Left ventricle myocardium inferior (tissue), 1 donor: Measurements from ENCODE around the gene DLG5. TPM values are rescaled to one million over a fixed set of nuclear protein-coding genes. Genes with fewer than 3 reads are reported as not detected.

Source experiments
- DNase-seq: peaks from one replicate; pipeline ENCODE4 v3.0.0-alpha.2; 2020
- H3K27ac ChIP-seq: fragments of 200-600 bp; replicated peaks from 2 replicates; pipeline ENCODE4 v1.8.0; 2021
- H3K27me3 ChIP-seq: fragments of 200-600 bp; 2 replicates; pipeline ENCODE4 v1.8.0; 2021; ENCODE audit warnings: low read depth
- H3K36me3 ChIP-seq: fragments of 200-600 bp; 2 replicates; pipeline ENCODE4 v1.8.0; 2021
- H3K4me1 ChIP-seq: fragments of 200-600 bp; 2 replicates; pipeline ENCODE4 v1.8.0; 2021
- H3K4me3 ChIP-seq: fragments of 200-600 bp; 2 replicates; pipeline ENCODE4 v1.8.0; 2021; ENCODE audit warnings: mild to moderate bottlenecking, moderate library complexity
- H3K9me3 ChIP-seq: fragments of 200-600 bp; replicated peaks from 2 replicates; pipeline ENCODE4 v1.8.0; 2021
- intact Hi-C: fragments of 100-400 bp; cut with micrococcal nuclease; formaldehyde crosslinking; loops from one replicate; pipeline ENCODE4 v1.11.0; 2022
- total RNA-seq: library from RNA; stranded (reverse); fragmentation: NEBNext Ultra II Directional; extraction: Animal tissue kit (Norgen Biotek cat#: 25700); gene quantifications from one replicate; pipeline ENCODE4 v1.2.1, GENCODE V29; 2021
- TF ChIP-seq, protein P1 (sequence below): fragments of 200-600 bp; IDR thresholded peaks from 2 replicates; pipeline ENCODE4 v1.8.0; 2021; ENCODE audit warnings: antibody characterized with exemption, mild to moderate bottlenecking, borderline replicate concordance
- donor health status: DM: no; HTN: yes; CAD: no; lungs with severe emphysema.

DLG5 gene
- total RNA-seq, 1 donor from 2014 or later: 8.9 TPM

DNA sequence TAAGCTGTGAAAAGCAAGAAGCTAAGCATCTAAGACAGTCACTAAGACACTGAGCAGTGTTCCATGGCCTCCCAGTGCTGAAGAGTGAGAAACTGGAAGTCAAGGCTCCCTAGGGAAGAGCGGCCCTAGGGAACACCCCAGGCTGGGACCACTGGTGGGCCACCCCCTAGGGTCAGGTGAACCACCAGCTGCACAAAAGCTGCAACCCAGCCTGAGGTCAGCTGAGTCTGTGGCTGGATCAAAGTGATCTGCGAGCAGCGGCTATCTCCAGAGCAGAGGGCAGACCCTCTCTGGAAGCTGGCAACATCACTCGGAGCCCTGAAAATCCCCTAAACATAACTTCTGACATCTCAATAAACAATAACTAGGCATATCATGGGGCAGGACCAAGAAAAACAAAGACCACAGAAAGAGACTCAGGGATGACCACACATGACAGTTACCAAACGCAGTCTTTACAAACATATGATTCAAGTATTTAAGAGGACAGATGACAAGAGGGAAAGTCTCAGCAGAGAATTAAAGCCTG is 125.8 kb downstream of the DLG5 start:
- Histone ChIP-seq H3K27ac (no peak overlapping the region), H3K36me3 (peaks cover 81% of the 10 kb centered on the region)
- intact Hi-C loops: no loop called here

DNA sequence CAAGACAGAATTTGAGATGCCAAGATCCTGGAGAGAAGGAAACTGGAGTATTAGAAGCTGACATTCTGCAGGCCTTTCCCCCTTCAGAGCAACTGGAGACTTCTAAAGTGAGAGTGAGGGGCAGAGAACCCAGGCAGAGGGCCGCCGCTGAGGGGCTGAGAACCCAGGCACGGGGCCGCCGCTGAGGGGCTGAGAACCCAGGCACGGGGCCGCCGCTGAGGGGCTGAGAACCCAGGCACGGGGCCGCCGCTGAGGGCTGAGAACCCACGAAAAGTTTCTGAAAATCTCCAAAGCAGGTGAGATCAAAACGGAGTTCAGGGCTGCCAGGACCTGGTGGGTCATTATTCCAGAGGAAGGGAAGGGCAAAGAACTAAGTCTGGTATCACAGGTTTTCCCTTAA is 126.2 kb downstream of the DLG5 start:
- Histone ChIP-seq H3K27ac (no peak overlapping the region), H3K36me3 (peaks cover 81% of the 10 kb centered on the region), H3K4me1 (no peaks in the 10 kb centered on the region), H3K9me3 (no peaks in the 10 kb centered on the region), H3K4me3 (no peak overlapping the region), H3K27me3 (no peaks in the 10 kb centered on the region)
- intact Hi-C loops: no loop called here
- DNase-seq: no peak
- TF ChIP-seq, protein P1, sequence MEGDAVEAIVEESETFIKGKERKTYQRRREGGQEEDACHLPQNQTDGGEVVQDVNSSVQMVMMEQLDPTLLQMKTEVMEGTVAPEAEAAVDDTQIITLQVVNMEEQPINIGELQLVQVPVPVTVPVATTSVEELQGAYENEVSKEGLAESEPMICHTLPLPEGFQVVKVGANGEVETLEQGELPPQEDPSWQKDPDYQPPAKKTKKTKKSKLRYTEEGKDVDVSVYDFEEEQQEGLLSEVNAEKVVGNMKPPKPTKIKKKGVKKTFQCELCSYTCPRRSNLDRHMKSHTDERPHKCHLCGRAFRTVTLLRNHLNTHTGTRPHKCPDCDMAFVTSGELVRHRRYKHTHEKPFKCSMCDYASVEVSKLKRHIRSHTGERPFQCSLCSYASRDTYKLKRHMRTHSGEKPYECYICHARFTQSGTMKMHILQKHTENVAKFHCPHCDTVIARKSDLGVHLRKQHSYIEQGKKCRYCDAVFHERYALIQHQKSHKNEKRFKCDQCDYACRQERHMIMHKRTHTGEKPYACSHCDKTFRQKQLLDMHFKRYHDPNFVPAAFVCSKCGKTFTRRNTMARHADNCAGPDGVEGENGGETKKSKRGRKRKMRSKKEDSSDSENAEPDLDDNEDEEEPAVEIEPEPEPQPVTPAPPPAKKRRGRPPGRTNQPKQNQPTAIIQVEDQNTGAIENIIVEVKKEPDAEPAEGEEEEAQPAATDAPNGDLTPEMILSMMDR: no peak

More for the DNA sequence above, 125.8 kb downstream of the DLG5 start:
- H3K27me3 ChIP-seq: no peaks in the 10 kb centered on the region
- no peak overlapping the region for H3K4me3 ChIP-seq
- H3K9me3 ChIP-seq: no peaks in the 10 kb centered on the region
- no peak for DNase-seq
- H3K4me1 ChIP-seq: no peaks in the 10 kb centered on the region
- TF ChIP-seq, protein P1: no peak

DNA sequence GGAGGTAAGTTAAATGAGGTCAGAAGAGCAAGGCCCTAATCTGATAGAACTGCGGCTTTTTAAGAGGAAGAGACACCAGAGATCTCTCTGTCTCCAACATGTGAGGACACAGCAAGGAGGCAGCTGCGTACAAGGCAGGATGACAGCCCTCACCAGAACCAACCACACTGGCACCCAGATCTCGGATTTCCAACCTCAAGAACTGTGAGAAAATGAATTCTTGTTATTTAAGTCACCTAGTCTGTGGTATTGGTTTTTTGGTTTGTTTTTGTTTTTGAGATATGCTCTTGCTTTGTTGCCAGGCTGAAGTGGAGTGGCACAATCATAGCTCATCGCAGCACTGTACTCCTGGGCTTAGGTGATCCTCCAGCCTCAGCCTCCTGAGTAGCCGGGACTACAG is 127.2 kb downstream of the DLG5 start:
- TF ChIP-seq, protein P1: no peak
- H3K4me3 ChIP-seq: no peak overlapping the region
- intact Hi-C loops: no loop called here
- H3K27me3 ChIP-seq: no peaks in the 10 kb centered on the region
- H3K4me1 ChIP-seq: no peaks in the 10 kb centered on the region
- no peaks in the 10 kb centered on the region for H3K9me3 ChIP-seq
- H3K36me3 ChIP-seq: peaks cover 80% of the 10 kb centered on the region
- H3K27ac ChIP-seq: no peak overlapping the region
- no peak for DNase-seq

DNA sequence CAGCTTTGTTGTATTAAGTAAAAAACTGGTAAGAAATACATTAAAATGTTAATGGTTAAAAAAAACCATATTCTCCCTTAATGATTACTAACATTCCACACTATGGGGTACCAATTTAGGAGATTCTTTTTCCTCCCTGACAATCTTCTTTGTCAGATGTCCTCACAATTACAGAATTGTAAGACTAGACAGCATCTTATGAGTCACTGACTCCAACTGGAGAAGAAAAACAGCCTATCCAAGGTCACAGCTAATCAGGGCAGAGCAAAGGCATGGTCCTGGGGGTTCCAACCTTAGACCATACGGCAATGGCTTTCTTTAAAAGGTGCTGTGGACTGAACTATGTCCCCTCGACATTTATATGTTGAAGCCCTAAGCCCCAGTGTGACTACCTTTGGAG is 127.6 kb downstream of the DLG5 start:
- H3K4me3 ChIP-seq: no peak overlapping the region
- H3K4me1 ChIP-seq: no peaks in the 10 kb centered on the region
- intact Hi-C loops: no loop called here
- no peaks in the 10 kb centered on the region for H3K9me3 ChIP-seq
- TF ChIP-seq, protein P1: no peak
- DNase-seq: no peak
- no peaks in the 10 kb centered on the region for H3K27me3 ChIP-seq
- H3K36me3 ChIP-seq: peaks cover 80% of the 10 kb centered on the region
- H3K27ac ChIP-seq: no peak overlapping the region

DNA sequence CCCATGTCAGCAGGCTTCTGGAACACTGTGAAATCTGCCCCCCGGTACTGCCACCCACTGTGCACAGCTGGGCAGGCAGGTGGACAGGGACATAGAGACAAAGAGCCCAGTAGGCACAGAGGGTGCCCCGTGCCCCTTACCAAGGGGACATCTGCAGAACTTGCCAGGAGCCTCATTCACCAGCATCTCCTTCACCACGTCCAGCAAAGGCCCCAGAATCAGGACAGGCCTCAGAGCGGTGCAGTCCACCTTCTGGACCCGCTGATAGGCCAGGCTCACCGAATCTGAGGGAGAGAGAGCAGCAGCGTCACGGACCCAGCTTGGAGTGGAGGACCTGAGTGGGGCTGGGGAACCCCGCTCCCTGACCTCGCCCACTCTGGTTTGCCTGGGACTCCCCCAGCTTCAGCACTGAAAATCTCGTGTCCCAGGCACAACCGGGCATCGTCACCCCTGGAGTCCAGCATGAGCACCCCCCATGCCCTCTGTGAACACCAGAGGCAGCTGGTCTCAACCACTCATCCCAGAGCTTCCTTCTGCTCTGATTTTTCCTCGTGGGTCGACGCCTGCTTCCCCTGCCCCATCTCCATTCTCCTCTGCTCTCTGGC is 130.1 kb downstream of the DLG5 start:
- intact Hi-C loops: no loop called here
- H3K4me1 ChIP-seq: no peaks in the 10 kb centered on the region
- DNase-seq: no peak
- H3K9me3 ChIP-seq: no peaks in the 10 kb centered on the region
- TF ChIP-seq, protein P1: no peak
- H3K27me3 ChIP-seq: no peaks in the 10 kb centered on the region
- no peak overlapping the region for H3K4me3 ChIP-seq
- H3K27ac ChIP-seq: no peak overlapping the region
- peaks cover 93% of the 10 kb centered on the region for H3K36me3 ChIP-seq
